Thyroid gland (tissue), 4 donors: ENCODE results near the gene VPS13C.

Experiments used
- CTCF ChIP-seq, 6 experiments: fragments of 200-600 bp in 3 of 6; fragments of 450-650 bp in 3 of 6; sonication (generic) in 3 of 6; IDR thresholded peaks; one replicate each; pipeline ENCODE4 v1.5.1; 2016 to 2019; ENCODE audit warnings: antibody characterized with exemption in 6 of 6, mild to moderate bottlenecking in 2 of 6, inconsistent platforms in 1 of 6, moderate library complexity in 1 of 6
- POLR2A ChIP-seq, 2 donors: fragments of 450-650 bp; IDR thresholded peaks; one replicate each; pipeline ENCODE4 v1.6.1; 2017; ENCODE audit warnings: antibody characterized with exemption in 2 of 2, mild to moderate bottlenecking in 2 of 2, moderate library complexity in 1 of 2

GRCh38 chr15:61890106-61890505, 170.1 kb downstream of the VPS13C start:
- no peak for TF ChIP-seq CTCF (IDR thresholded peaks at IDR 0.05)
- no peak for TF ChIP-seq POLR2A (IDR thresholded peaks at IDR 0.05)
